ENCODE measurements around the gene AURKB. TPM values are rescaled to one million over a fixed set of nuclear protein-coding genes. Genes with fewer than 3 reads are reported as not detected.

The AURKB gene
- total and polyA plus RNA-seq, 2 of the 13 experiments (the other 11 are each of a cell fraction or from before 2014, with no cell fraction given) = 29.5 to 75.3 TPM

GRCh38 chr17:8248751-8249607 is 38.6 kb upstream of the AURKB start, which contains the start of gene PFAS (continued):
- TF ChIP-seq ZNF749 (CRISPR knock-in tag; IDR thresholded peaks at IDR 0.05; ENCODE audit: borderline replicate concordance) = no peak
- TF ChIP-seq, protein P1, sequence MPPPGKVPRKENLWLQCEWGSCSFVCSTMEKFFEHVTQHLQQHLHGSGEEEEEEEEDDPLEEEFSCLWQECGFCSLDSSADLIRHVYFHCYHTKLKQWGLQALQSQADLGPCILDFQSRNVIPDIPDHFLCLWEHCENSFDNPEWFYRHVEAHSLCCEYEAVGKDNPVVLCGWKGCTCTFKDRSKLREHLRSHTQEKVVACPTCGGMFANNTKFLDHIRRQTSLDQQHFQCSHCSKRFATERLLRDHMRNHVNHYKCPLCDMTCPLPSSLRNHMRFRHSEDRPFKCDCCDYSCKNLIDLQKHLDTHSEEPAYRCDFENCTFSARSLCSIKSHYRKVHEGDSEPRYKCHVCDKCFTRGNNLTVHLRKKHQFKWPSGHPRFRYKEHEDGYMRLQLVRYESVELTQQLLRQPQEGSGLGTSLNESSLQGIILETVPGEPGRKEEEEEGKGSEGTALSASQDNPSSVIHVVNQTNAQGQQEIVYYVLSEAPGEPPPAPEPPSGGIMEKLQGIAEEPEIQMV (CRISPR knock-in tag; IDR thresholded peaks at IDR 0.05; ENCODE audit: low read depth) = no peak; the same call in 1 of the 2 replicates
- TF ChIP-seq ZKSCAN8 (CRISPR knock-in tag; IDR thresholded peaks at IDR 0.05; ENCODE audit: borderline replicate concordance) = no peak
- no peak for TF ChIP-seq TBP (CRISPR knock-in tag; IDR thresholded peaks at IDR 0.05)
- TF ChIP-seq ZNF224 (CRISPR knock-in tag; IDR thresholded peaks at IDR 0.05) = peak; percentile 53; the same call in 1 of the 2 replicates
- no peak for TF ChIP-seq GTF2F1 (IDR thresholded peaks at IDR 0.05; ENCODE audit: low read length)
- no peak for TF ChIP-seq HIVEP1 (CRISPR knock-in tag; IDR thresholded peaks at IDR 0.05)
- peak; percentile 98 for TF ChIP-seq HDAC1 (CRISPR knock-in tag; IDR thresholded peaks at IDR 0.05)
- no peak for TF ChIP-seq SMARCE1 (IDR thresholded peaks at IDR 0.05; ENCODE audit: borderline replicate concordance)
- TF ChIP-seq ZBTB7B (CRISPR knock-in tag; IDR thresholded peaks at IDR 0.05) = no peak
- no peak for TF ChIP-seq ZNF790 (CRISPR knock-in tag; IDR thresholded peaks at IDR 0.05; ENCODE audit: borderline replicate concordance)
- no peak for TF ChIP-seq ZFYVE20 (CRISPR knock-in tag; IDR thresholded peaks at IDR 0.05; ENCODE audit: borderline replicate concordance, low read depth)
- no peak for TF ChIP-seq ARNT2 (CRISPR knock-in tag; IDR thresholded peaks at IDR 0.05; ENCODE audit: low read depth)
- peak; percentile 99 for TF ChIP-seq DMAP1 (CRISPR knock-in tag; IDR thresholded peaks at IDR 0.05)
- peak; percentile 95 for TF ChIP-seq ZHX2 (IDR thresholded peaks at IDR 0.05; ENCODE audit: low read depth)
- no peak for TF ChIP-seq ZHX2 (CRISPR knock-in tag; IDR thresholded peaks at IDR 0.05; ENCODE audit: borderline replicate concordance)
- 0 out of 2 replicates have a peak, but pooled peaks have one; percentile 10 for TF ChIP-seq ZBTB26 (CRISPR knock-in tag; IDR thresholded peaks at IDR 0.05; ENCODE audit: borderline replicate concordance)

Measured in HepG2 (cell line).